ENCODE measurements around the gene LYST. TPM values are rescaled to one million over a fixed set of nuclear protein-coding genes. Genes with fewer than 3 reads are reported as not detected.

Gene LYST
- total RNA-seq, 1 donor from 2014 or later = 38.5 TPM

DNA sequence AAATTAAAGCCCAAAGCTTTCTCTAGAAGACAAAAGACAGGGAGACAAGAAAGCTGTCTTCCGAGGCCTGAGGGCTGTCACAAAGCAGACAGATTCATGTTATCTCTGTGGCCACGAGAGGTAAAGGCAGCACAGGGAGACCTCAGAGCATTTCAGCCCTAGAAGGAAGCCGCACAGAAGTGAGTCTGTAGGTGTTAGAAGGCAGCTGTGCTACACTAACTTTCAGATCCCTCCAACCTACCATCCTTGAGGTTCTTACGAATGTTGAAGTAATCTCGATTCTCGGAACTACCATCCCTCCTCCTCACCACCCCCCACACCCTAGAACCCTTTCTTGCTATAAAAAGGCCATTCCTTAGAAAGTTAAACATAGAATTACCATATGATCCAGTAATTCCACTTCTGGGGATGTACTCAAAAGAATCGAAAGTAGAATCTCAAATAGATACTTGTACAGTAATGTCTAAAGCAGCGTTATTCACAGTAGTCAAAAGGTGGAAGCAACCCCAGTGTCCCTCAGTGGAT lies 21.5 kb upstream of the LYST start:
- DNase-seq (ENCODE audit: low spot score) = no peak

DNA sequence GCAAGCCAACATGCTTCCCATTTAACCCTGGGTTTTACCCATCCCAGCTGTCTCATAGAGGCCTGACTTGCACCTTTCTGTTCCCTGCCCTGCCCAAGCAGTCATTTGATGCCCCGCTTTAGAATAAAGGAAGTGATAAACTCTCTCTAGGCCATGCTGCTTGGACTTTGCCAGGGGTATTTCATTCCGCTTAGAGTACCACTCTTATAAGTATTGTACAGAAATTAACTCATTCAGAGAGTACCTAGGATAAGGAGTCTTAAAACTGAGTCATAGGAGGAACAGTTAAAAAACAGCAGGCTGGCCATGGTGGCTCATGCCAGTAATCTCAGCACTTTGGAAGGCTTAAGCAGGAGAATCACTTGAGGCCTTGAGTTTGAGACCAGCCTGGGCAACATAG lies 21.0 kb upstream of the LYST start:
- no peak for DNase-seq (ENCODE audit: low spot score)

DNA sequence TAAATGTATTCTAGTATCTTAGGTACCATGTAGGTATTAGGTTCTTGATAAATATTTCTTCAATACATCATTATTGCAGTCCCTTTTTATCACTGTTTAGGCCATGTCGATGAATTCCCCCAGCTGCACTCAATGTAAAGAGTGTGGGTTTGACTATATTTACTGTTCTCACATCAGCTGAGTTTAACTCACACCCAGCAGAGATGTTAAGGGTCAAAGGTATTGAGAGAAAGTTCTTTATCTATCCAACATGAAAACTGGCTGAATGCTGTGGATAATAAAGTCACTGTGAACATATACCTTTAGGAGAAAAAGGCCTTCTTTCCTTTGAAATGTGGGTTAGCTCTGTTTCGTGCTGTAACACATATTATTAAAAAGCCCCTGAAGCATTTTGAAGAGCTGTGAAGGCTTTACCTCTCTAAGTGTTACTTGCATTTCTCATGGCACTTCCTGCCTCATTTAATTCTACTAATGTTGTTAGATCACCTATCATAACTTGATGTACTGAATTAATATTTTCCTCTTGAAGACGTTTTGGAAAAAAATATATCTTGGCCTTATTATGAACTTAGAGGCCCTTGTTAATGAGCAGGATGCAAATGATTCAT lies 19.1 kb upstream of the LYST start:
- DNase-seq (ENCODE audit: low spot score) = no peak

- DNase-seq (ENCODE audit: low spot score) = peak; percentile 94
Observed at GRCh38 chr1:235883261-235883927, 16.7 kb upstream of the LYST start.

- no peak for DNase-seq (ENCODE audit: low spot score)
Observed at GRCh38 chr1:235882816-235883215, 16.1 kb upstream of the LYST start.

- DNase-seq (ENCODE audit: low spot score) = no peak
Observed at GRCh38 chr1:235881930-235882700, 15.4 kb upstream of the LYST start.

DNA sequence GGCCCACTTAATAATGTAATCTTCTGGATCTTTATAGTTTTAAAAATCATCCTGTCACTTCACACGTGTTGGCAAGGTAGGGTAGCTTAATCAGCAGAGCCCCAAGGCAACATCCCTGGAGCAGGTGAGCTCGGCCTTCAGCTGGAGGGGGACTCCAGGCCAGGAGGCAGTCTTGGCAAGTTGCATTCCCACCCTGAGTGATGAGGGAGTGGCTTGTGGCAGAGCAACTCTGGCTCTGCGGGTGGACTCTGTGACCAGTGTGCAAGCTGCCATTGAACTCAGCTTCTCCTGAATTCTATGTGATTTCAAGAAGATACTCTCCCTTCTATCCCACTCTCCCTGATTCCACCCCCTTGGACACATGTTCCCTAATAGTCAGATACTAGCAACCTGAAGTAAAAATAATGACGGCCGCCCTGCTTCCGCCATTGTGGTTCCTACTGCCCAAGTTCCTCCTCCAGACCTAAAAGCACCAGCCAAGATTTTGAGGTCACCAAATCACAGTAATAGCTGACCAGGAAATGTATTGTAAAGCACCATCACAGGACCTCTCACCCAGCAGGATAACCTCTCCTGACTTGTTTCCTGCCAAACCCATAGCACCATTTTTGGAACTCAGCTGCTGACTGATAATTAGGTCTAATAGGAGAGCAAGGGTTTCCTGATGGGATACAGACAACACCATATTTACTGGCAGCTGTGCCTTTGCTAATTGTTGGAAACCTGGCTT lies 11.5 kb upstream of the LYST start:
- no peak for DNase-seq (ENCODE audit: low spot score)

GRCh38 chr1:235876402-235876841 lies 9.7 kb upstream of the LYST start:
- no peak for DNase-seq (ENCODE audit: low spot score)

- DNase-seq (ENCODE audit: low spot score) = no peak
Observed at GRCh38 chr1:235875036-235875597, 8.4 kb upstream of the LYST start.

DNA sequence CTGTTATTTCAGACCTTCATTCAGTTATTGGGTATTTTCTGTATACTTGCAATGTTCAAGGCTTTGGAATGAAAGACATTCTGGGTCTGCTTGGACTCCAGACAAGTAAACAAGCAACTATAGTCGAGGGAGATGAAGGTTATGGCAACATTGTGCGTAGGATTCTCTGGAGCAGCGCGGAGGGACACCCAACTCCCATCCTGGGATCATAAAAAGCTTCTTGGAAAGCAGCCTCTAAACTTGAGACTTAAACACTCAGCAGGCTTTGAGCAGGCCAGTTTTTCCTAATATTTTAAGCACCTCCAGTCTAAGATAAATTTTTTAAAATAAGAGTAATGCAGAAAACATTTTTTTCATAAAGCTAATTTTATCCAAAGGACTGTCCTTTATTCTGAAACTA lies 7.6 kb upstream of the LYST start:
- no peak for DNase-seq (ENCODE audit: low spot score)

- no peak for DNase-seq (ENCODE audit: low spot score)
Observed at GRCh38 chr1:235873571-235873970, 6.9 kb upstream of the LYST start.

GRCh38 chr1:235873045-235873444 lies 6.3 kb upstream of the LYST start:
- no peak for DNase-seq (ENCODE audit: low spot score)

DNA sequence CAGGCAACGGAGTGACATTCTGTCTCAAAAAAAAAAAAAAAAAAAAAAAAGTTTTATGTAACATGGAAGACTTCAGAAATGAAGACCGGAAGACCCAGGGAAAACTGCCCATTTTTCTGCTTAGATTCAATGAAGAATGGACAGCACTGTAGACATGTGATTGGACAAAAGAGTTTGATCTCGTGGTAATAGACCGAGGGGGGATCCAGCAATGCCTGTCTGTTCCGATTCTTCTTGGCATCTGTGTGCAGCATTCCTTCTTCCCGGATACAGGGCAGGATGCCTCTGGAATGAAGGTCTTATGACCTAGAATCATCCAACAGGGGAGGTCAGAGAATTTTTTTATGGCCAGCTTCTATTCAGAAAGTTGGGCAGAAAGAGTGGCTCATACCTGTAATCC lies 5.6 kb upstream of the LYST start:
- DNase-seq (ENCODE audit: low spot score) = no peak

GRCh38 chr1:235867903-235868469 lies 1.3 kb upstream of the LYST start:
- DNase-seq (ENCODE audit: low spot score) = no peak

- peak; percentile 99 for DNase-seq (ENCODE audit: low spot score)
Observed at GRCh38 chr1:235866913-235867845, 473 bp upstream of the LYST start.

DNA sequence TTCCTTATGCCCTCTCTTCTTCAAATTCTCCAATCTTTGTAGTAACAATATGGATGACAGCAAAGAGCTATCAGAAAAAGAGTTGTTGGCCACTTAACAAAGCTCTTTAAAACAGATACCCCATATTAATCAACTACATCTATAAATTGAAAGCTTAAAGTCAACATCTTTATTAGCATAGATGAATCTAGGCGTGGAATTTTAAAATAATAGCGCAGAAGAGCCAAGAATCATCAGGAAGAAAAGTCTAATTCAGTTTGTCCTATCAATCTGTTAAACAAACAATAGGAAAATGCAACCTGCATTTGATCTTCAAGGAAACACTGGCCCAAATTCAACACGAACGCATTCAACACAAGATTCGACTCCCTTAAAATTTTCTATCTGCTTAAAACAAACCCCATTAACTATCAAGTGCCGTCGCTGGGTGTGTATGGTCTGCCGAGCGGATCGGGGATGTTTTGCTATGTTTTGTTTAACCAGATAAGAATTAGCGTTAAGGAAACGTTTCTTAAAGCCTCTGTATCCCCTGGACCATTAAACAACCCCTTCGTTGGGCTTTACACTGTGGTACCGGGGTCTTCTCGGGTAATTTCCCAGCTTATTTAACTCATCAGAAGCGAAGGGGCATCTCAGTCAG lies 1.0 kb downstream of the LYST start:
- DNase-seq (ENCODE audit: low spot score) = no peak

DNA sequence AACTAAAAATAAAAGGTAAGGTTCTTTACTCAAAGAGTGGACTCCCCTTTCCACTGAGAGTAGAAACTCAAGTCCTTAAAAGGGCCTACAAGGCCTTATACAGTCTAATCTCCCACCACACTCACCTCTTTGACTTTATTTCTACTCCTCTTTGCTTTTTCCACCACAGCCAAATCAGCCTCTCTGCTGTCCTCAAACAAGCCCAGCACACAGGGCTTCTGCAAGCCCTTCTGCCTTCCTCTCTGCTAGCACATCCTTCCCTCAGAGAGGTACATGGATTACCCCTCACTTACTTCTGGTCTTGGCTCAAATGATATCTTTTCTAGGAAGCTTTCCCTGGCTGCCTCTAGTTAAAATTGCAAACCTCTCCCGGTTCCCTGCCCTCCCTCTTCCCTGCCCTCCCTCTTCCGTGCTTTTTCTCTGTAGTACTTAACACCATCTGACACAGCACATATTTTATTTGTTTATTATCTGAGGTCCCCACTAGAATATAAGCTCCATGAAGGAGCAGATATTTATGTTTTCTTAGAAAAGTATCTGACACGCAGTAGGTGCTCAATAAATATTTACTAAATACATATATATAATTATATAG lies 1.7 kb downstream of the LYST start:
- no peak for DNase-seq (ENCODE audit: low spot score)

DNA sequence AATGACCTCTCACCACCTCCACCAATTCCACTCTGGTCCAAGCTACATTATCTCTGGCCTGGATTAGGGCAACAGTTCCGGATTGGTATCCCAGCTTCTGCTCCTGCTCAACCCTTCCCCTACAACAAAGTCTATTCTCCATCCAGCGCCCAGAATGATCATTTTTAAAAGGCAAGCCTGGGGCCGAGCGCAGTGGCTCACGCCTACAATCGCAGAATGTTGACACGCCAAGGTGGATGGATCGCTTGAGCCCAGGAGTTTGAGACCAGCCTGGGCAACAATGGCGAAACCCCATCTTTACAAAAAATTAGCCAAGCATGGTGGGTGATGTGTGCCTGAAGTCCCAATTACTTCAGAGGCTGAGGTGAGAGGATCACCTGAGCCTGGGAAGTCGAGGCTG lies 2.2 kb downstream of the LYST start:
- DNase-seq (ENCODE audit: low spot score) = no peak

GRCh38 chr1:235863699-235864093 lies 3.0 kb downstream of the LYST start:
- DNase-seq (ENCODE audit: low spot score) = no peak

Data from mesenteric fat pad (tissue), 1 donor.